Neural cell (in vitro differentiated cells): ENCODE data around the gene DCHS2. TPM values are rescaled to one million over a fixed set of nuclear protein-coding genes. Genes with fewer than 3 reads are reported as not detected.

Experiments used
- H2AFZ ChIP-seq: fragments of 200-600, 300-800 bp; sonication (generic), shearing (Covaris generic); 2 replicates; pipeline ENCODE4 v1.6.0; 2014; ENCODE audit warnings: low read depth, mild to moderate bottlenecking, antibody characterized with exemption, low read length, moderate library complexity
- H3F3A ChIP-seq: fragments of 200-600 bp; shearing (Covaris generic); 2 replicates; pipeline ENCODE4 v1.6.1; 2016; ENCODE audit warnings: mild to moderate bottlenecking, moderate library complexity, mixed read lengths, antibody characterized with exemption, low read length; ENCODE audit not compliant: insufficient read depth, poor library complexity, severe bottlenecking
- H3K27ac ChIP-seq: fragments of 200-600, 300-800 bp; sonication (generic), shearing (Covaris generic); 2 replicates; pipeline ENCODE4 v1.5.1; 2014; ENCODE audit warnings: mild to moderate bottlenecking, low read length, moderate library complexity
- H3K27me3 ChIP-seq: fragments of 300-800, 200-600 bp; sonication (generic), shearing (Covaris generic); 2 replicates; pipeline ENCODE4 v1.6.0; 2014; ENCODE audit warnings: mild to moderate bottlenecking, low read depth, low read length, moderate library complexity; ENCODE audit not compliant: insufficient read depth
- H3K36me3 ChIP-seq: fragments of 300-800, 200-600 bp; sonication (generic), shearing (Covaris generic); 2 replicates; pipeline ENCODE4 v1.5.1; 2014; ENCODE audit warnings: mild to moderate bottlenecking, antibody characterized with exemption, low read length, moderate library complexity; ENCODE audit not compliant: insufficient read depth
- H3K4me2 ChIP-seq: fragments of 300-800, 200-600 bp; sonication (generic), shearing (Covaris generic); 2 replicates; pipeline ENCODE4 v1.6.0; 2014; ENCODE audit warnings: mild to moderate bottlenecking, low read length
- H3K4me3 ChIP-seq: fragments of 300-800, 200-600 bp; sonication (generic), shearing (Covaris generic); 2 replicates; pipeline ENCODE4 v1.5.1; 2014; ENCODE audit warnings: mild to moderate bottlenecking, low read length, moderate library complexity
- H3K79me2 ChIP-seq: fragments of 200-600 bp; shearing (Covaris generic); replicated peaks from 2 replicates; pipeline ENCODE4 v1.6.0; 2014; ENCODE audit warnings: mild to moderate bottlenecking, low read length, moderate library complexity; ENCODE audit not compliant: insufficient read depth
- H3K9ac ChIP-seq: fragments of 300-800, 200-600 bp; sonication (generic), shearing (Covaris generic); 2 replicates; pipeline ENCODE4 v1.6.1; 2016; ENCODE audit warnings: mild to moderate bottlenecking, low read length, mixed read lengths
- H3K9me2 ChIP-seq: fragments of 200-600 bp; shearing (Covaris generic); 2 replicates; pipeline ENCODE4 v1.6.1; 2016; ENCODE audit warnings: mild to moderate bottlenecking, low read length, mixed read lengths; ENCODE audit not compliant: insufficient read depth
- H3K9me3 ChIP-seq: fragments of 200-600, 300-800 bp; sonication (generic), shearing (Covaris generic); 2 replicates; pipeline ENCODE4 v1.6.1; 2016; ENCODE audit warnings: mild to moderate bottlenecking, mixed run types, low read length, moderate library complexity, mixed read lengths
- H4K20me1 ChIP-seq: fragments of 200-600 bp; shearing (Covaris generic); 2 replicates; pipeline ENCODE4 v1.6.1; 2016; ENCODE audit warnings: mild to moderate bottlenecking, mixed run types; ENCODE audit not compliant: insufficient read depth
- EP300 ChIP-seq: fragments of 450-650 bp; conservative IDR thresholded peaks from 2 replicates; pipeline ENCODE4 v1.6.1; 2014; ENCODE audit warnings: antibody characterized with exemption, mild to moderate bottlenecking, moderate library complexity; ENCODE audit not compliant: poor library complexity, severe bottlenecking
- EZH2 ChIP-seq: fragments of 200-600, 300-800 bp; shearing (Covaris generic), sonication (generic); IDR thresholded peaks from 2 replicates; pipeline ENCODE4 v1.6.1; 2014; ENCODE audit warnings: antibody characterized with exemption, low read length, borderline replicate concordance, mild to moderate bottlenecking; ENCODE audit not compliant: insufficient read depth, poor library complexity, severe bottlenecking
- MXI1 ChIP-seq: fragments of 450-650 bp; conservative IDR thresholded peaks from 2 replicates; pipeline ENCODE4 v1.6.1; 2014; ENCODE audit warnings: antibody characterized with exemption, mild to moderate bottlenecking; ENCODE audit not compliant: poor library complexity, severe bottlenecking
- POLR2AphosphoS5 ChIP-seq: IDR thresholded peaks from 2 replicates; pipeline ENCODE4 v1.6.1; 2012
- RAD21 ChIP-seq: fragments of 450-650 bp; conservative IDR thresholded peaks from 2 replicates; pipeline ENCODE4 v1.6.1; 2014; ENCODE audit warnings: antibody characterized with exemption, mild to moderate bottlenecking, moderate library complexity
- SMC3 ChIP-seq: fragments of 450-650 bp; conservative IDR thresholded peaks from 2 replicates; pipeline ENCODE4 v1.6.1; 2014; ENCODE audit warnings: antibody characterized with exemption, mild to moderate bottlenecking, moderate library complexity; ENCODE audit not compliant: poor library complexity
- TAF1 ChIP-seq: IDR thresholded peaks from 2 replicates; pipeline ENCODE4 v1.6.1; 2012; ENCODE audit warnings: low read depth
- polyA plus RNA-seq: library from polyadenylated mRNA; depleted of rRNA; stranded (reverse); fragments of >200 nt; gene quantifications from 2 replicates; pipeline ENCODE4 v1.2.3, GENCODE V29; 2014
- TF ChIP-seq, protein P1 (sequence below): IDR thresholded peaks from 2 replicates; pipeline ENCODE4 v1.6.1; 2012; ENCODE audit warnings: borderline replicate concordance
- TF ChIP-seq, protein P2 (sequence below): fragments of 450-650 bp; IDR thresholded peaks from 2 replicates; pipeline ENCODE4 v1.5.1; 2014; ENCODE audit warnings: antibody characterized with exemption, mild to moderate bottlenecking, moderate library complexity; ENCODE audit not compliant: poor library complexity, severe bottlenecking

The DCHS2 gene
- polyA plus RNA-seq, 1 donor from 2014 or later, result 1.6 TPM

DNA sequence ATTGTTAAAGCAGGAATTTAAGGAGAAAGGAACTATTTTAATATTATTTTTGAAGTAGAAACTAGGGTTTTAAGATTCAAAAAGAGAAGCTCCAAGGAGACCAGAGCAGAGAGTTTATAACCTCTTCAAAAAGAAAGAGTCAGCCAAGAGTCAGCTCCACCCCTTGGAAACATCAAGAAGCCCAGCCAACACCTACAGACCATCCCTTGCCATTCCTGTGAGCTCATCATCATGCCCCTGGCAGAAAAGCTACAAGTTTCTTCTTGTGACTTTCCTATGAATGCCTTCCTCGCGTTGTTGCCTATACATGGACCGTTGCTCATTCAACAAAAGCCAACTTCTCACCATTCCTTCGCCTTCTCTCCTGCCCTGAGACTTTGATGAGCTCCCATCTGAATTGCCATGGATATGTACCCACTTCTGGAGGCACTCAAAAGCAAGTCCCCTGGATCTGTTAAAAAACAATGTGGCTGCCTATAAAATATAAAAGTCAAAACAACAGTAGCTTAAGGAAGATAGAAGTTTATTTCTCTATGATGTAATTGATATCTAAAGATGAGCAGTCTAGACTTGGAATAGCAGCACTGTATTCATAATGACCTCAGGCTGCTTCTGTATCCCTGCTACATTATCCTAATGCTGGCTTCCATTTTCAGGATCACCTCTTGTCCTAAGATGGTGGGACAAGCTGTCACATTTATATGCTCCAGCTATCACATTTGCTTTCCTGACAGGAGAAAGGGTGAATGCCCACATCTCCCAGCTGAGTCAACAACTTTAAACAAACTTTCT lies 38.3 kb upstream of the DCHS2 start:
- Histone ChIP-seq H3K9me2 (no peaks in the 10 kb centered on the region), H3F3A (no peaks in the 10 kb centered on the region), H3K79me2 (no peaks in the 10 kb centered on the region), H3K4me3 (no peak overlapping the region), H3K36me3 (no peaks in the 10 kb centered on the region), H3K9ac (no peak overlapping the region), H4K20me1 (no peaks in the 10 kb centered on the region), H3K27ac (no peak overlapping the region), H3K9me3 (no peaks in the 10 kb centered on the region), H3K4me2 (no peak overlapping the region), H3K27me3 (no peaks in the 10 kb centered on the region), H2AFZ (no peak overlapping the region)
- TF ChIP-seq POLR2AphosphoS5, result no peak
- no peak for TF ChIP-seq MXI1
- no peak for TF ChIP-seq TAF1
- TF ChIP-seq, protein P1, sequence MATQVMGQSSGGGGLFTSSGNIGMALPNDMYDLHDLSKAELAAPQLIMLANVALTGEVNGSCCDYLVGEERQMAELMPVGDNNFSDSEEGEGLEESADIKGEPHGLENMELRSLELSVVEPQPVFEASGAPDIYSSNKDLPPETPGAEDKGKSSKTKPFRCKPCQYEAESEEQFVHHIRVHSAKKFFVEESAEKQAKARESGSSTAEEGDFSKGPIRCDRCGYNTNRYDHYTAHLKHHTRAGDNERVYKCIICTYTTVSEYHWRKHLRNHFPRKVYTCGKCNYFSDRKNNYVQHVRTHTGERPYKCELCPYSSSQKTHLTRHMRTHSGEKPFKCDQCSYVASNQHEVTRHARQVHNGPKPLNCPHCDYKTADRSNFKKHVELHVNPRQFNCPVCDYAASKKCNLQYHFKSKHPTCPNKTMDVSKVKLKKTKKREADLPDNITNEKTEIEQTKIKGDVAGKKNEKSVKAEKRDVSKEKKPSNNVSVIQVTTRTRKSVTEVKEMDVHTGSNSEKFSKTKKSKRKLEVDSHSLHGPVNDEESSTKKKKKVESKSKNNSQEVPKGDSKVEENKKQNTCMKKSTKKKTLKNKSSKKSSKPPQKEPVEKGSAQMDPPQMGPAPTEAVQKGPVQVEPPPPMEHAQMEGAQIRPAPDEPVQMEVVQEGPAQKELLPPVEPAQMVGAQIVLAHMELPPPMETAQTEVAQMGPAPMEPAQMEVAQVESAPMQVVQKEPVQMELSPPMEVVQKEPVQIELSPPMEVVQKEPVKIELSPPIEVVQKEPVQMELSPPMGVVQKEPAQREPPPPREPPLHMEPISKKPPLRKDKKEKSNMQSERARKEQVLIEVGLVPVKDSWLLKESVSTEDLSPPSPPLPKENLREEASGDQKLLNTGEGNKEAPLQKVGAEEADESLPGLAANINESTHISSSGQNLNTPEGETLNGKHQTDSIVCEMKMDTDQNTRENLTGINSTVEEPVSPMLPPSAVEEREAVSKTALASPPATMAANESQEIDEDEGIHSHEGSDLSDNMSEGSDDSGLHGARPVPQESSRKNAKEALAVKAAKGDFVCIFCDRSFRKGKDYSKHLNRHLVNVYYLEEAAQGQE, result no peak
- no peak for TF ChIP-seq EZH2
- TF ChIP-seq SMC3, result no peak
- no peak for TF ChIP-seq EP300
- TF ChIP-seq, protein P2, sequence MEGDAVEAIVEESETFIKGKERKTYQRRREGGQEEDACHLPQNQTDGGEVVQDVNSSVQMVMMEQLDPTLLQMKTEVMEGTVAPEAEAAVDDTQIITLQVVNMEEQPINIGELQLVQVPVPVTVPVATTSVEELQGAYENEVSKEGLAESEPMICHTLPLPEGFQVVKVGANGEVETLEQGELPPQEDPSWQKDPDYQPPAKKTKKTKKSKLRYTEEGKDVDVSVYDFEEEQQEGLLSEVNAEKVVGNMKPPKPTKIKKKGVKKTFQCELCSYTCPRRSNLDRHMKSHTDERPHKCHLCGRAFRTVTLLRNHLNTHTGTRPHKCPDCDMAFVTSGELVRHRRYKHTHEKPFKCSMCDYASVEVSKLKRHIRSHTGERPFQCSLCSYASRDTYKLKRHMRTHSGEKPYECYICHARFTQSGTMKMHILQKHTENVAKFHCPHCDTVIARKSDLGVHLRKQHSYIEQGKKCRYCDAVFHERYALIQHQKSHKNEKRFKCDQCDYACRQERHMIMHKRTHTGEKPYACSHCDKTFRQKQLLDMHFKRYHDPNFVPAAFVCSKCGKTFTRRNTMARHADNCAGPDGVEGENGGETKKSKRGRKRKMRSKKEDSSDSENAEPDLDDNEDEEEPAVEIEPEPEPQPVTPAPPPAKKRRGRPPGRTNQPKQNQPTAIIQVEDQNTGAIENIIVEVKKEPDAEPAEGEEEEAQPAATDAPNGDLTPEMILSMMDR, result no peak
- TF ChIP-seq RAD21, result no peak

DNA sequence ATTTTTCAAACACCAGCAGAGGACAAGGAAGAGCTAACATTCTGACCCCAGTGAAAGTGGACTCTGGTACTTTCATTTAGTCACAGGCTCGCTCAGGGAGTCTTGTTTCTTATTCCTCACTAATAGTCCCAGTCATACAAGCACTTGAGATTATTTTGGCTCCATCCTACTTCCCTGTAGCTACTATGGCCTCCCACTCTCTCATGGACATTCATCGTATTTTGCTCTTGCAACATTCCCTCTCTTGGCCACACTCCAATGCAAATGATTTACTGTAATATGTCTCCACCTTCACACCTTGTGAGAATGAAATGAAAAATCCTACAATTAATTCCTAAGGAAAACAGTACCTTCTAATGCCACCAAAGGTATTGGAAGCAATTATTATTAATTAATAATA lies 37.3 kb upstream of the DCHS2 start:
- TF ChIP-seq TAF1 (no peak), POLR2AphosphoS5 (no peak), EZH2 (no peak), RAD21 (no peak), EP300 (no peak), MXI1 (no peak), SMC3 (no peak)
- TF ChIP-seq, protein P1, result no peak
- Histone ChIP-seq H3K36me3 (no peaks in the 10 kb centered on the region), H2AFZ (no peak overlapping the region), H3K4me2 (no peak overlapping the region), H3K79me2 (no peaks in the 10 kb centered on the region), H3K9me2 (no peaks in the 10 kb centered on the region), H4K20me1 (no peaks in the 10 kb centered on the region), H3K4me3 (no peak overlapping the region), H3F3A (no peaks in the 10 kb centered on the region), H3K27ac (no peak overlapping the region), H3K9ac (no peak overlapping the region), H3K9me3 (no peaks in the 10 kb centered on the region), H3K27me3 (no peaks in the 10 kb centered on the region)
